ENCODE results near the gene APMAP. TPM values are rescaled to one million over a fixed set of nuclear protein-coding genes. Genes with fewer than 3 reads are reported as not detected.

The APMAP gene
- total RNA-seq, 2 donors from 2014 or later: 38.4 to 44.0 TPM

GRCh38 chr20:25023356-25023755, 30.8 kb upstream of the APMAP start:
- H3K4me1 ChIP-seq (ENCODE audit: control insufficient read depth in 1 of 2, low read depth in 2 of 2): no peaks in the 10 kb centered on the region
- TF ChIP-seq, protein P1, sequence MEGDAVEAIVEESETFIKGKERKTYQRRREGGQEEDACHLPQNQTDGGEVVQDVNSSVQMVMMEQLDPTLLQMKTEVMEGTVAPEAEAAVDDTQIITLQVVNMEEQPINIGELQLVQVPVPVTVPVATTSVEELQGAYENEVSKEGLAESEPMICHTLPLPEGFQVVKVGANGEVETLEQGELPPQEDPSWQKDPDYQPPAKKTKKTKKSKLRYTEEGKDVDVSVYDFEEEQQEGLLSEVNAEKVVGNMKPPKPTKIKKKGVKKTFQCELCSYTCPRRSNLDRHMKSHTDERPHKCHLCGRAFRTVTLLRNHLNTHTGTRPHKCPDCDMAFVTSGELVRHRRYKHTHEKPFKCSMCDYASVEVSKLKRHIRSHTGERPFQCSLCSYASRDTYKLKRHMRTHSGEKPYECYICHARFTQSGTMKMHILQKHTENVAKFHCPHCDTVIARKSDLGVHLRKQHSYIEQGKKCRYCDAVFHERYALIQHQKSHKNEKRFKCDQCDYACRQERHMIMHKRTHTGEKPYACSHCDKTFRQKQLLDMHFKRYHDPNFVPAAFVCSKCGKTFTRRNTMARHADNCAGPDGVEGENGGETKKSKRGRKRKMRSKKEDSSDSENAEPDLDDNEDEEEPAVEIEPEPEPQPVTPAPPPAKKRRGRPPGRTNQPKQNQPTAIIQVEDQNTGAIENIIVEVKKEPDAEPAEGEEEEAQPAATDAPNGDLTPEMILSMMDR (IDR thresholded peaks at IDR 0.05): no peak
- DNase-seq (ENCODE audit: low spot score) (no peak), ATAC-seq (ENCODE audit: insufficient number of reproducible peaks, low FRiP score, low read depth) (no peak)
- H3K36me3 ChIP-seq: peaks cover 18% of the 10 kb centered on the region
- H3K4me3 ChIP-seq: no peak overlapping the region
- no peaks in the 10 kb centered on the region for H3K27me3 ChIP-seq (replicated peaks; ENCODE audit: insufficient read depth)
- H3K9me3 ChIP-seq: no peaks in the 10 kb centered on the region
- no peak overlapping the region for H3K27ac ChIP-seq

DNA sequence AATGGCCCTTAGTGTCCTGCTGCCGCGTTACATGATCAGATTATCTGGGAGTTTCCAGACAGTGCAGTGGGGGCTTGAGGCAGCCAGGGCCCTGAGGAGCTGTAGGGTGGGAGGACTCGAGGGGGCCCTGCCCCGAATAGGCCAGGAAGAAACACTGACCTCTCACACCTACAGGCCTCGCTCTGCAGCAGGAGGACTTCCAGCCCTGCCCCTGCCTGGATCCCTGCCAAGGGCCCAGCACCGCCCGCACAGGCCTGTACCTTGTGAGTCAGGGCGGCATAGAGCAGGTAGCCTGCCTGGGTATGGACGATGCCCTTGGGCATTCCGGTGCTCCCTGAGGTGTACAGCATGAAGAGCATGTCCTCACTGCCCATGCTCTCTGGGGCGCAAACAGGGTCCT, 30.1 kb upstream of the APMAP start:
- Histone ChIP-seq H3K27ac (no peak overlapping the region), H3K4me1 (ENCODE audit: control insufficient read depth in 1 of 2, low read depth in 2 of 2) (no peaks in the 10 kb centered on the region), H3K4me3 (no peak overlapping the region), H3K27me3 (replicated peaks; ENCODE audit: insufficient read depth) (no peaks in the 10 kb centered on the region), H3K36me3 (peaks cover 18% of the 10 kb centered on the region), H3K9me3 (no peaks in the 10 kb centered on the region)
- no peak for DNase-seq (ENCODE audit: low spot score)
- no peak for ATAC-seq (ENCODE audit: insufficient number of reproducible peaks, low FRiP score, low read depth)
- TF ChIP-seq, protein P1 (IDR thresholded peaks at IDR 0.05): no peak

DNA sequence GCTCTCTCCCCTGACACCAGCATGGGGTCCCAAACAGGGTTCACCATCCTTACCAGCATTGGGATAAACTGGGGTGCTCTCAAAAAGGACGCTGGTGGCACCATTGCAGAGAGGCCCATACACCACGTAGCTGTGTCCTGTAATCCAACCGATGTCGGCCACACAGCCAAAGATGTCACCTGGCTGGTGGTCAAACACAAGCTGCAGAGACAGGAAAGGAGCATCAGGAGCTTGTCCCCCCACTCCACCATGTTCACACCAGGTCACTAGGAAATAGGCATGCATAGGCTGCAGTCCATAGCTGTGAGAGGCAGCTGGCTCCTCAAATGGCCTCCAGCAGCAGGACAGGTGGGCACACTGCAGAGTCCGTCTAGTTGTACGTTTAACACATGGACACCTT, 28.8 kb upstream of the APMAP start:
- ATAC-seq (ENCODE audit: insufficient number of reproducible peaks, low FRiP score, low read depth) (no peak), DNase-seq (ENCODE audit: low spot score) (no peak)
- Histone ChIP-seq H3K27ac (no peak overlapping the region), H3K4me1 (ENCODE audit: control insufficient read depth in 1 of 2, low read depth in 2 of 2) (no peaks in the 10 kb centered on the region), H3K4me3 (no peak overlapping the region), H3K9me3 (no peaks in the 10 kb centered on the region), H3K27me3 (replicated peaks; ENCODE audit: insufficient read depth) (no peaks in the 10 kb centered on the region), H3K36me3 (peaks cover 26% of the 10 kb centered on the region)
- TF ChIP-seq, protein P1 (IDR thresholded peaks at IDR 0.05): no peak

GRCh38 chr20:25020901-25021301, 28.4 kb upstream of the APMAP start:
- TF ChIP-seq, protein P1 (IDR thresholded peaks at IDR 0.05): no peak
- Histone ChIP-seq H3K27me3 (replicated peaks; ENCODE audit: insufficient read depth) (no peaks in the 10 kb centered on the region), H3K27ac (no peak overlapping the region), H3K4me3 (no peak overlapping the region), H3K9me3 (no peaks in the 10 kb centered on the region), H3K36me3 (peaks cover 29% of the 10 kb centered on the region), H3K4me1 (ENCODE audit: control insufficient read depth in 1 of 2, low read depth in 2 of 2) (no peaks in the 10 kb centered on the region)
- no peak for ATAC-seq (ENCODE audit: insufficient number of reproducible peaks, low FRiP score, low read depth)
- no peak for DNase-seq (ENCODE audit: low spot score)

- Histone ChIP-seq H3K4me1 (ENCODE audit: control insufficient read depth in 1 of 2, low read depth in 2 of 2) (no peaks in the 10 kb centered on the region), H3K27ac (no peak overlapping the region), H3K36me3 (peaks cover 31% of the 10 kb centered on the region), H3K4me3 (no peak overlapping the region), H3K27me3 (replicated peaks; ENCODE audit: insufficient read depth) (no peaks in the 10 kb centered on the region), H3K9me3 (no peaks in the 10 kb centered on the region)
- DNase-seq (ENCODE audit: low spot score) (no peak), ATAC-seq (ENCODE audit: insufficient number of reproducible peaks, low FRiP score, low read depth) (no peak)
- TF ChIP-seq, protein P1 (IDR thresholded peaks at IDR 0.05): no peak
Measured at GRCh38 chr20:25020345-25020744, 27.8 kb upstream of the APMAP start.
